Activated naive CD8-positive, alpha-beta T cell treated with anti-CD3 and anti-CD28 coated beads, Interleukin-2, amount 50 U/mL, for 24 hours (primary cell): ENCODE results near the gene SLFN12L.
A peak's percentile ranks its signal among the peaks of the same experiment; 100 is the strongest.

ENCODE experiments used
- ATAC-seq: fragments of 150-1000 bp; cut with Tn5 transposase; one replicate; pipeline ENCODE4 v1.10.0; 2021
- DNase-seq: peaks from one replicate; pipeline ENCODE4 v3.0.0; 2021
- H3K27ac Mint-ChIP-seq: one replicate; pipeline ENCODE4 v1.8.0; 2021; ENCODE audit warnings: mild to moderate bottlenecking, mixed read lengths
- H3K27me3 Mint-ChIP-seq: one replicate; pipeline ENCODE4 v1.8.0; 2021; ENCODE audit warnings: mixed read lengths
- H3K36me3 Mint-ChIP-seq: one replicate; pipeline ENCODE4 v1.8.0; 2021; ENCODE audit warnings: low read depth, mixed read lengths
- H3K4me1 Mint-ChIP-seq: one replicate; pipeline ENCODE4 v1.8.0; 2021; ENCODE audit warnings: mixed read lengths
- H3K4me3 Mint-ChIP-seq: one replicate; pipeline ENCODE4 v1.8.0; 2021; ENCODE audit warnings: mild to moderate bottlenecking, moderate library complexity, mixed read lengths
- H3K9me3 Mint-ChIP-seq: one replicate; pipeline ENCODE4 v1.8.0; 2021; ENCODE audit warnings: mixed read lengths

The SLFN12L gene

GRCh38 chr17:35449371-35449931 is 88.0 kb downstream of the SLFN12L start:
- H3K4me1 Mint-ChIP-seq: peaks cover 24% of the 10 kb centered on the region
- no peak overlapping the region for H3K27ac Mint-ChIP-seq
- ATAC-seq (no peak), DNase-seq (no peak)
- H3K9me3 Mint-ChIP-seq: no peaks in the 10 kb centered on the region
- no peaks in the 10 kb centered on the region for H3K27me3 Mint-ChIP-seq
- peak overlapping the region; percentile 68 for H3K4me3 Mint-ChIP-seq
- H3K36me3 Mint-ChIP-seq: peaks cover 3% of the 10 kb centered on the region

DNA sequence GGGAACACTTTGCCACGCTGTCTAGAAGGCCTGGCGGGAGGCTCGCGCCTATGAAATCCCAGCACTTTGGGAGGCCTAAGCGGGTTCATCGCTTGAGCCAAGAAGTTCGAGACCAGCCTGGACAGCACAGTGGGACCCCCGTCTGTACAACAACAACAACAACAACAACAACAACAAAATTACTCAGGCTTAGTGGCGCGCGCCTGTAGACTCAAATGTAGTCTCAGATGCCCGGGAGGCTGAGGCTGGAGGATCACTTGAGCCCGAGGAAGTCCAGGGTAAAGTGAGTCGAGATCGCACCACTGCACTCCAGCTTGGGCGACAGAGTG is 88.6 kb downstream of the SLFN12L start:
- H3K27ac Mint-ChIP-seq: peak overlapping the region; percentile 75
- H3K4me1 Mint-ChIP-seq: peaks cover 24% of the 10 kb centered on the region
- H3K36me3 Mint-ChIP-seq: peaks cover 3% of the 10 kb centered on the region
- DNase-seq (no peak), ATAC-seq (no peak)
- no peaks in the 10 kb centered on the region for H3K27me3 Mint-ChIP-seq
- no peaks in the 10 kb centered on the region for H3K9me3 Mint-ChIP-seq
- H3K4me3 Mint-ChIP-seq: peak overlapping the region; percentile 71

DNA sequence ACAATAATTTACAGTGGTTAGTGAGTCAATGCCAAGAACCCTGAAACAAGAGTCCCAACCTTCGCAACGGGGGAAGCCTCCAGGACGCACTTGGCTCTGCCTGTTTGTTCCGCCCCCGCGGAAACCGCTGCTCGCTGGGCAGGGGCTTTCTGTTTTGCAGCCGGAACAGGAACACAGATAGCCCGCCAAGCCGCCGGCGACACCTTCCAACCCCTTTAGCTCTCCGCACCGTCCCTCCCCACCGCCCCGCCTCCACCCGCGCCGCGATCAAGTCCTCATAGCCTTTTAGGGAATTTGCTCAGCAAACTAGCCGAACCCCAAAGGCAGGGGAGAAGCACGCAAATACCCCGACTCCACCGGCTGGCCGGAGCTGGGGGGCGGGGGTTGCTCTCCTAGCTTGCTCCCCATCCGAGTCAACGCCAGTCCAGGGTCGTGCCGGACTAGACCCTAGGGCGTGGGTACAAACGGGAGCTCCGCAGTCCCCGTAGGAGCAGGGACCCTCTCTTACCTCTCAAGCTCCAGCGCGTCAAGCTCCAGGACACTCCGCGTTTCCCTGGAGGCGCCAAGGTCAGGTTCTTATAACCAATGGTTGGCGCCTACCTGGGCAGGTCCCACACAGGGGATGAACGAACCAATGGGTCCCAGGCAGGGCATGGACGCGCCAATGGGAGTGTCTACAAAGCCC is 89.1 kb downstream of the SLFN12L start, which contains the start of gene SLFN13:
SLFN13 (minus strand) TSS at position 553 of the 685 bp plus-strand sequence. CDS start 3,086 bp downstream, outside the sequence.
- peak within 1 kb of the TSS; percentile 71 for H3K4me3 Mint-ChIP-seq

GRCh38 chr17:35447499-35447898 is 90.0 kb downstream of the SLFN12L start:
- DNase-seq: no peak
- no peak overlapping the region for H3K27ac Mint-ChIP-seq
- H3K9me3 Mint-ChIP-seq: no peaks in the 10 kb centered on the region
- H3K27me3 Mint-ChIP-seq: no peaks in the 10 kb centered on the region
- peak overlapping the region; percentile 71 for H3K4me3 Mint-ChIP-seq
- H3K36me3 Mint-ChIP-seq: peaks cover 3% of the 10 kb centered on the region
- peaks cover 24% of the 10 kb centered on the region for H3K4me1 Mint-ChIP-seq
- no peak for ATAC-seq

More for the DNA sequence above, 89.1 kb downstream of the SLFN12L start, which contains the start of gene SLFN13:
- H3K9me3 Mint-ChIP-seq: no peaks in the 10 kb centered on the region
- DNase-seq: peak; percentile 94
- peak; percentile 98 for ATAC-seq
- H3K4me1 Mint-ChIP-seq: peaks cover 24% of the 10 kb centered on the region
- peaks cover 3% of the 10 kb centered on the region for H3K36me3 Mint-ChIP-seq
- peak within 1 kb of the TSS; percentile 75 for H3K27ac Mint-ChIP-seq
- H3K27me3 Mint-ChIP-seq: no peaks in the 10 kb centered on the region

DNA sequence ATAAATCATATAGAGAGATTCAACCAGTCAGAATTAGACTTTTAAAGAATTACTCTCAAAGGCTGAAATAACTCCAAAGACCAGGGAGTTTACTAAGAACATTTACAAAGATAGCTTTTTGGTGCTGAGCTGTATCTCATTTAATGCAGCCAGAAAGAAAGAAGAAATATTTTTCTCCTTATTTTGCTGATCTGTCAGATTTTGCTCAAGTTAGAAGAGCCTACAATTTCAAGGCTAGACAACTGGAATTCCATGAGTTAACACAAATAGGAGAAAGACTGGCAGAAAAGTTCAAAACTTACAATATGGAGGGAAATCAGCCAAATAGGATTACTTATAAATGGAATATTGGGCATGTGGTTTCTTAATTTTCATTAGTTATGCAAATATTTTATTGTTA is 99.0 kb downstream of the SLFN12L start:
- no peaks in the 10 kb centered on the region for H3K9me3 Mint-ChIP-seq
- no peak overlapping the region for H3K27ac Mint-ChIP-seq
- peaks cover 7% of the 10 kb centered on the region for H3K4me1 Mint-ChIP-seq
- no peak overlapping the region for H3K4me3 Mint-ChIP-seq
- H3K27me3 Mint-ChIP-seq: no peaks in the 10 kb centered on the region
- ATAC-seq (no peak), DNase-seq (no peak)
- H3K36me3 Mint-ChIP-seq: peaks cover 5% of the 10 kb centered on the region

DNA sequence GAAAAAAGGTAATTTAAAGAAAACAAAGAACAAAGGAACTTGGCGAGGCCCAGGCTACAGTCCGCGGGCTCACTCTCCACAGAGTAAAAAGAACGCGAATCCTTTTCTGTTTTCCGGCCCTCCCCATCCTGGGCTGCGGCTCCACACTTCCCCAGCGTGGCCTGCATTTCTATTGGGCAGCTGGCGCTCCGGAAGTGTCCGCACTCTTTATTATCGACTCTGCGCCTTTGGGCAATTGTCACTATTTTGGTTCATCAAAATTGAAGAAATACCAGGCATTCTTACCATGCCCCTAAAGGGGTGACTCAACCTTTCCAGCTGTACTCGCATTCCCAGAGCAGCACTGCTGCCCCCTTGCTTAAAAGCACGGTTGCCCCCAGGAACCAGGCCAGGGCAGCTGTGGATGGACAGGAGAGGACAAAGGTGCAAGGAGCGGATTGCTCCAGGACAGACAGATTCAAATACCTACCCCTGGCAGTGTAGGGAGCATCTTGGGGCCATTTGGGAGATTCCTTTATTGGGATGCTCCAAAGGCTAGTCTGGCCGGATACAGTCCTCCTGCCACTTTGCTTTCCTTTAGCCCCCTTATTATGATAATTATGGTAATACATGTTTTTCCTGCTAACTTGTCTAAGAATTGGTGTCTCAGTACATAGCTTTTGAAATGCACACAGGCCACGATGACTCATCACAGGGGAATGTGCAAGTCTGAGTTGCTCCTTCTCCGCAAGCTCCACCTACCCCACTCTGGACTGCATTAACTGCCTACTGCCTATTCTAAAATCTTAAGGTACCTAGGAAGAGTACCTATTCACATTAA is 104.2 kb downstream of the SLFN12L start:
- no peaks in the 10 kb centered on the region for H3K36me3 Mint-ChIP-seq
- H3K9me3 Mint-ChIP-seq: no peaks in the 10 kb centered on the region
- DNase-seq: peak; percentile 68
- H3K4me3 Mint-ChIP-seq: peak overlapping the region; percentile 89
- peaks cover 36% of the 10 kb centered on the region for H3K4me1 Mint-ChIP-seq
- H3K27ac Mint-ChIP-seq: peak overlapping the region; percentile 88
- H3K27me3 Mint-ChIP-seq: no peaks in the 10 kb centered on the region
- ATAC-seq: peak; percentile 94

DNA sequence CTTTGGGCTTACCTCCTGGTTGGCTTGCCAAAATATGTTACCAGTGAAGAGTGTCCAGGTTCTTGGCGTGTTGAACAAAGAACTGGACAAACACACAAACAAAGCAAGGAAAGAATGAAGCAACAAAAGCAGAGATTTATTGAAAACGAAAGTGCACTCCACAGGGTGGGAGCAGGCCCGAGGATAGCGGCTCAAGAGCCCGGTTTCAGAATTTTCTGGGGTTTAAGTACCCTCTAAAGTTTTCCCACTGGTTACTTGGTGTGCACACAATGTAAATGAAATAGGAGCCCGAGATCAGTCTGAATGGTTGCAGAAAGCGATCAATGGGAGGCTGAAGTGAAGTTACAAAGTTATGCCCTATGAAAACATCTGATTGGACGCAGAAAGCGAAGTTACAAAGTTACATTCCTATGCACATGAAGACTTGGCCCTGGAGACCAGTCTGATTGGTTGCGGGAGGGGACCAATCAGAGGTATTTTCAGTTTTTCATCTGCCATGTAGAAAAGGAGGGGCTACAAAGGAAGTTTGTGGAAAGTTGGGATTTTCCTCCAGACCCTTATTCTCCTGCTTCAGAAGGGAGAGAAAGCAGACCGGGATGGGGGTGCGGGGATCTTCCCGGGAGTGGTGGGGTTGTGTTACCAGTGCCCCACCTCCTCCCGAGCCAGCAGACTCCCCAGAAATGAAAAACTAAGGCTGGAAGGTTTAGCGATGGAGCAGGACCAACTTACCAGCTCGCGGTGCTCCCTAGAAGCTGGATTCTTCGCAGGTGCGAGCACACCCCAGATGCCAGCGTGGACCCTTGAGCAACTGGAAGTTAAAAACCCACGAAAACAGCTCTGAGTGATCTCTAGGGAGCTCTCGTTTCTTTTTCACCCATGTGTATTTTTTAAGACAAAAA is 105.1 kb downstream of the SLFN12L start, which contains the start of gene SLFN12:
SLFN12 (minus strand) TSS at position 325 of the 899 bp plus-strand sequence. CDS start 9,472 bp downstream, outside the sequence.
- no peaks in the 10 kb centered on the region for H3K9me3 Mint-ChIP-seq
- no peaks in the 10 kb centered on the region for H3K27me3 Mint-ChIP-seq
- DNase-seq (peak; percentile 36), ATAC-seq (peak; percentile 79)
- no peaks in the 10 kb centered on the region for H3K36me3 Mint-ChIP-seq
- H3K4me1 Mint-ChIP-seq: peaks cover 43% of the 10 kb centered on the region
- peak within 1 kb of the TSS; percentile 88 for H3K27ac Mint-ChIP-seq
- peak within 1 kb of the TSS; percentile 89 for H3K4me3 Mint-ChIP-seq

DNA sequence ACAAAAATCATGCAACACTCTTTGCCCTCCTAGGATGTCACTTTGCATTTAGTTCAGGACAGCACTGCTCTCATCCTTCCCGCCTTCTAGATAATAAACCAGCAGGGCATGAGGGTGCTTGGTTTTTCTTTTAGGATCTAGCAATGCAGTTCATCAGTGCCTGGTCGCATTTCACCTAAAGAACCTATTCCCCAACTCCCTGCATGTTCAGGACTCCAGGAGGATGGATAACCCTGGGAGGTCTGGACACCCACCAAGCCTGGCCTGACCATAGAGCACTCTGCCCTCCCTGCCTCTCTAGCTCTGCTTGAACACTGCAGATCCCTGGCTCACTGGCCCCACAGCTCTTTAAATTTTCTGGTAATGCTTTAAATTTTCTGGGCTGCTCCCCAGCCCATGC is 107.8 kb downstream of the SLFN12L start:
- H3K27ac Mint-ChIP-seq: no peak overlapping the region

DNA sequence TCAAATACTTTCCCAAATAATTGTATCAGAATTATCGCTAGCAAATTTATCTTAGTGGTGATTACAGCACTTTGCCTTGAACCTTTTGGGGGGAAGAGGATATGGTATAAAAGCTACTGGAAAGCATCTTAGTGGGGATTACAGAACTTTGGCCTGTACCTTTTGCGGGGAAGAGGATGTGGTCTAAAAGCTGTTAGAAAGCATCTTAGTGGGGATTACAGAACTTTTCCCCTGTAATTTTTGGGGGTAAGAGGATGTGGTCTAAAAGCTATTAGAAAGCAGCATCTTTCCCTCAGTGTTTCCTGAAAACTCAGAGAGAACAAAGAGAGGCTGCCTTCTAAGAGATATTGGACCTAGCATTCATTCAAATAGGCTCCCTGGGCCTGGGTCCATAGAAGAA is 109.2 kb downstream of the SLFN12L start:
- no peak for DNase-seq
- H3K27me3 Mint-ChIP-seq: no peaks in the 10 kb centered on the region
- no peak overlapping the region for H3K27ac Mint-ChIP-seq
- H3K36me3 Mint-ChIP-seq: no peaks in the 10 kb centered on the region
- ATAC-seq: no peak
- H3K4me3 Mint-ChIP-seq: no peak overlapping the region
- H3K4me1 Mint-ChIP-seq: peaks cover 35% of the 10 kb centered on the region
- H3K9me3 Mint-ChIP-seq: no peaks in the 10 kb centered on the region

More for the DNA sequence above, 107.8 kb downstream of the SLFN12L start:
- Mint-ChIP-seq H3K9me3 (no peaks in the 10 kb centered on the region), H3K4me1 (peaks cover 44% of the 10 kb centered on the region), H3K4me3 (no peak overlapping the region), H3K27me3 (no peaks in the 10 kb centered on the region), H3K36me3 (no peaks in the 10 kb centered on the region)
- no peak for DNase-seq
- ATAC-seq: no peak

DNA sequence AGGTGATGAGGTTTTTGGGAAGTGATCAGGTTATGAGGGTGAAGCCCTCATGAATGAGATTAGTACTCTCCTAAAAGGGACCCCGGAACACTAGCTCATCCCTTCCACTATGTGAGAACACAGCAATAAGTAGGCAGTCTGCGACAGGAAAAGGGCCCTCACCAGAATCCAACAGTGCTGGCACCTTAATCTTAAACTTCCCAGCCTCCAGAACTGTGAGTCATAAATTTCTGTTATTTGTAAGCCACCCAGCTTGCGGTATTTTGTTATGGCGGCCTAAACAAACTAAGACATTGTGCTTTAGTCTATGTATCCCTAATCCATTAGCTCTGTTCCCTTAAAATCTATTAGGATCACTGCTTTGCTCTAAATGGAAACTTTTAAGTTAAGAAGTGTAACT is 113.7 kb downstream of the SLFN12L start:
- Mint-ChIP-seq H3K27me3 (no peaks in the 10 kb centered on the region), H3K36me3 (no peaks in the 10 kb centered on the region), H3K9me3 (no peaks in the 10 kb centered on the region), H3K4me3 (no peak overlapping the region), H3K4me1 (peaks cover 13% of the 10 kb centered on the region), H3K27ac (no peak overlapping the region)
- ATAC-seq (no peak), DNase-seq (no peak)
